ENCODE data around the gene NXPH2.

The NXPH2 gene

GRCh38 chr2:138633049-138633448, 147.1 kb downstream of the NXPH2 start:
- no peak for DNase-seq (ENCODE audit: low spot score)

DNA sequence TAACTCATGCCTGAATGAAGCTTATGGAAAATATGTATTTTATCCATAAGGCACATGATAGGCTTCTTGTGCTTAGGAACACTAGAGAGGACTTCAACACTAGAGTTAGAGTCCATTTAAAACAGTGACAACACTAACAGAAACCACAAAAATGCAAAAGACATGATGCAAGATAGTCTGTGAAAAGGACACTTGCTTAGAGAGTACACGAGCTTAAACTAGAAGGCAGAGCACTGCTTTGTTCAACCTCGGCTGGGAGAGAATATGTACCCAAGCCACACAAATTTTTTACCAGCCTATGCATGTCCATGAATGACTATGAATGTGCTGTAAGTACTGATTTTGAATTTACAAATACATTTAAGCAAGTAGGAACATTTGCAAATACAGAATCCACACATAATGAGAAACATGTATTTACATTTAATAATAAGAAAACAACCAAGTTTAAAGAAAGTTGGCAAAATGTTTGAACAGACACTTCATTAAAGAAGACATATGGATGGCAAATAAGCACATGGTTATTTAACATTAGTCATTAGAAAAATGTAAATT, 148.0 kb downstream of the NXPH2 start:
- DNase-seq (ENCODE audit: low spot score): no peak

DNA sequence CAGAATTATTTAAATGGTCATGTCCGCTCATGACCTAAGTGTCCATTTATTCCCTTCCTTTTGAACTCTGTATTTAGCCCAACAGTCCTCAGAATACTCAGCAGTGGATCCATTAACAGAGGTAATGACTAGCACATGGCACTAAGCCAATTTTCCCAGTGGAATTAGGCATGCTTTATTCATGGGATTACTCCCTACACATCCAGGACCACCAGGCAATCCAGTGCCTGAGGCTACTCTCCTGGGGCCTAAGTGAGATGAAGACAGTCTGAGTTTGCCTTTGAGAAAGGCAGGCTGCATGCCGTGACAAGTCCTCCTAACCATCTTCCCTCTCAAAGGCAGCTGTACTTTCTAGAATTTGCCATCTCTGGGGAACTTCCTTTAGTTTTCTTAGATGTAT, 150.0 kb downstream of the NXPH2 start:
- DNase-seq (ENCODE audit: low spot score): no peak

DNA sequence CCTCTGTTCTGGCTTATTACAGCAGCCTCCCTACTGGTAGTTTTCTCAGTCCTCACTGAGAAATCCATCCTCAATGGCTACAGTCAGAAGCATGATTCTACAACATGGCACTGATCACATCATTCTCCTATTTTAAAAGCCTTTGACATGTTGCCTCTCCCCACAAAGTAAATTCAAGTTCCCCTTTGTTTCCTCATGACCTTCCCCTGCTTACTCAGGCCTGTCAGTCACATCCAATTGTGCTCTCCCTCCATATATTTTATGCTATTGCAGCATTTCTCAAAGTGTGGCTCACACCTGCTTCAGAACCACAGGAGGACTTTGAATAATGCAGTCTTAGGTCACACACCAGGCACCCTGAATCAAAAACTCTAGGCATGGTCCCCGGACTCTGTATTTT, 154.0 kb downstream of the NXPH2 start:
- DNase-seq (ENCODE audit: low spot score): no peak

- no peak for DNase-seq (ENCODE audit: low spot score)
Observed at GRCh38 chr2:138622613-138623012, 157.6 kb downstream of the NXPH2 start.

DNA sequence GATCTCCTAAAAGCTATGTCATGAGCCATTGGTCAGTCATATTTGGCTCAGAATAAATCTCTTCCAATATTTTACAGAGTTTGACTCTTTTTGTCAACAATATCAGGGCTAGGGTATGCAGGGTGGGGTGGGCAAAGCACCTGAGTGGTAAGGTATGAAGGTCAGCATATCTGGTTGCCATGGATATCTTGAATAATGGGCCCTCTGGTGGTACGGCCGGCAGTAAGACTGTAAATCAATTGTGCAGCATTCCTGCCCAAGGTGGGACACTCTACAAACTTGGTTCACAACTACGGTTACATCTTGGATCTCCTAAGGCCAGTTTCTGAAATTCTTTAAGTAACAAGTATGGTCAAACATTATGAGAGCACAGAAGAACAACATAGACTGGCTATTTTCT, 159.1 kb downstream of the NXPH2 start:
- no peak for DNase-seq (ENCODE audit: low spot score)

DNA sequence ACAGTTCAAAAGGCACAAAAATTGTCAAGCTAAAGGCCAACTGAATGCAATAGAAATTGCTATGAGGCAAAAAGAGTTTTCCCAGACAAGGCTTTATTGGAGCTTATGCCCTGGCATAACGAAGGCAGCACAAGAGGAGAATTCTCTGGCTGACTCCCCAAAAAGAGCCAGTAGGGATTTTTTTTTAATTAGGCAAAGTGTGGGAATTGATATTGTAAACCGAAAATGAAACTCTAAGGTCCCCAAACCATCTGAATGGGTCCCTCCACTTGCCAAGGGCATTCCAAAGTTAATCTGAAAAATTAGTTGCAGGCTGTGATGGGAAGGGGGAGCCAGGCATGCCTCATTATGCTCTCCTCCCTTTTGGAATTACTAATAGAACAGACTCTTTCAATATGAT, 159.8 kb downstream of the NXPH2 start:
- DNase-seq (ENCODE audit: low spot score): no peak
